ENCODE measurements around the gene BPIFB6. TPM values are rescaled to one million over a fixed set of nuclear protein-coding genes. Genes with fewer than 3 reads are reported as not detected.
"Not testable (repeated sequence)": the region's sequence is repeated elsewhere in the genome, so short reads cannot be mapped to it uniquely, and the experiment has no call there.

Gene BPIFB6
- total RNA-seq, 1 donor from 2014 or later: not detected

DNA sequence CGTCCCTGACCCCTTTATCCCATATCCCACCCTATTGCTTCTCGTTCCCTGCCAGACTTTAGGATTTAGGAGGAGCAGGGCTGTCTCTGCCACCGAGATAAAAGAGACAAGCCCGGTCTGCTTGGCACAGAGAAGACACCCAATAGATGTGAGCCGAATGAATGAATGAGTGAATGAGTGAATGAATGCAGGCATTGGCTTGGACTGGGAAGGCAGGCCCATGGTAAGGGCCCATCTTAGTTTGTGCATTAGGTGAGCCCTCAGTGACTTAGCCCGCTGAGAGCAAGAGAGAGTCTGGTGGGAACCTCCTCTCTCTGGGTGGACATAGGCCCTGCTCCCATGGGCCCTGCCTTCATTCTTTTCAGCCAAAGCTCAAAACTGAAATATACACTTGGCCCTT lies 879 bp upstream of the BPIFB6 start:
- DNase-seq: no peak

DNA sequence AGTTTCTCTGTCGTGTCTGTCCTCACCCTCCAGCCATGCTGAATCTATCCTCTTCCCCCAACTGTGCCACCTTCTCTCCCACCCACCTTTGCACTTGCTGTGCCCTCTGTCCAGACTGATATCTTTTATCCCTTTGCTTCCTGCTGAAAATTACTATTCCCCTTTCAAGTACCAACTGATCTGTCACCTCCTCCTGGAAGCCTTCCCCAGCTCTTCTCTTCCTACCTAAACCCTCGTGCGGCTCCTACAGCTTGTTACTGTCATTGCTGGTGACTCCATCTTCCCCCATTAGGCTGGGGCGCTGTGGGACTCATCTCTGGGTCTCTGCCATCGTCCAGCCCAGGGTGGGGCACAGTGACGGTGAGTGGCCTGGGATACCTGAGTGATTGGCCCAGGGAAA lies 1.1 kb downstream of the BPIFB6 start:
- no peak for DNase-seq

DNA sequence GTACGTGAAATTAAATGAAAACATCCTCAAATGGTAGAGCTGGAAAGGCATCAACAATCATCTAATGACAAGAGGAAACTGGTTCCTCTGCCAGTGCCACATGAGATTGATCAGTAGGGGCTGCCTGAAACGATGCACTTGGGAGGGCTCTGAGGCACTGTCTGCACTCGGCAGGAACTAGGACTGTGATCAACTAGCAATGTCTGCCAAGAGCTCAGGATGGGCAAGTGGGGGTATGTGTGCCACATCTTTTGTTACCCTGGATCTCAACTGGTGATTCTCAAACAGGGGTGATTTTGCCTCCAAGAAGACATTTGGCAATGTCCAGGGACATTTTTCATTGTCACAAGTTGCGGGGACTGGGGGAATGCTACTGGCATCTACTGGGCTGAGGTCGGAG lies 1.9 kb downstream of the BPIFB6 start:
- DNase-seq: no peak

GRCh38 chr20:33034115-33034514 lies 2.7 kb downstream of the BPIFB6 start:
- no peak for DNase-seq

- no peak for DNase-seq
Measured at GRCh38 chr20:33034901-33035492, 3.5 kb downstream of the BPIFB6 start.

GRCh38 chr20:33037456-33037855 lies 6.0 kb downstream of the BPIFB6 start:
- no peak for DNase-seq

DNA sequence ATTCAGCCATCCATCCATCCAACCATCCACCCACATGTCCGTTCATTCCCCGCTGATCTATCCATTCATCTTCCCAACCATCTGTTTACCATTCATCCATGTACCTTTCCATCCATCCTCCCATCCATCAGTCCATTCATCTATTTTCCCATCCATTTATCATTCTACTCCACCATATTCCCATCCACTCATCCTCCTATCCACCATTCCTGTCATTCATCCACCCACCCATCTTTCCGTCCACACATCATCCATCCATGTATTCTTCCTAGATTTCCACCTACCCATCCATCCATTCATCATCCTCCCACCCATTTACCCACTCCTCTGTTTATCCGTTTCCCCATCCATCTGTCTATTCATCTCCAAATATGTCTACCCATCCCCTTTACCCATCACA lies 6.8 kb downstream of the BPIFB6 start:
- no peak for DNase-seq

DNA sequence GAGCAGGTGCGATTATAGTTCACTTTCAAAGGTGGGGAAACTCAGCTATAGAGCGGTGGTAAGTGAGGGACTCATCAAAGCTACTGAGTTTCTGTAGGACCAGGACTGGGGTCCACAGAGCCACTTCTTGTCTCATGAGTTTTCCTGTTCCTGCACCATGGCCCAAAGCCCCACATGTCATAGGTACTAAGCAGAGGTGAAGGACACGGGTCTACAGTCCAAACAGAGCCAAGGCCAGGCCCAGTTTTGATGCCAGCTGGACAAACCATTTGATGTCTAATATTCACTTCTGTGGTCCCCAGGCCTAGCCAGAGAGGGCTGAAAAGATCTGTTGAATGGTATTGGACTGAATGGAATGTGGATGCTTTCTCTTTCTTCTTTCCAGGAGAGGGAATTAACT lies 11.0 kb downstream of the BPIFB6 start:
- no peak for DNase-seq

DNA sequence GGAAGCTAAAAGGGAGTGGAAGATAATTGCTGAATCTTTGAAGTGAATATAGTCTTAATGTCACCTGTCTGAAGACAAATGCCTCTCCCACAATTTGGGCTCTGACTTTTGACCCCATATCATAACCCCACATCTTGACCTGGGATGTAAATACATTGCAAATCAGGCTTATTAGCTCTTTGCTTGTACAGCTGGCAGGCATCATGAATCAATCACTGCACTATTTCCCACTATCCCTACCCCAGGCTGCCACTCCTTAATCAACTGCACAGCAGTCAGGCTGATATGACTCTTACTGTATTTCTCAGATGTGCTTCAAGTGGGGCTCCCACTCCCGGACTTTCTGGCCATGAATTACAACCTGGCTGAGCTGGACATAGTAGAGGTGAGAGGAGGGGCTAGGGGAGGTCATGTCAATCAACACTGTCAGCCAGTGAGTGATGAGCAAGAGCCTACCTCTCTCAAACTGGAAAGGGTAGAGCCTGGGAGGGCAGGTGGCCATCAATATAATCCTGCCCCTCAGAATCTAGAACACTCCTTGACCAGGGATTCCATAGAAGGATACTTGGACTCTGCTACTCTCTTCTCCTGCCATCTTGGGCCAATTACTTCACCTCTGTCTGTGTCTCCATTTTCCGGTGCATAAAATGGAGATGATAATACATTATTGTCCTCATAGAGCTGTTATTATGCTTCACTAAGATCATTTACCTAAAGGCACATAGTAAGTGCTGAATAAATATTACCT lies 11.7 kb downstream of the BPIFB6 start:
- no peak for DNase-seq

DNA sequence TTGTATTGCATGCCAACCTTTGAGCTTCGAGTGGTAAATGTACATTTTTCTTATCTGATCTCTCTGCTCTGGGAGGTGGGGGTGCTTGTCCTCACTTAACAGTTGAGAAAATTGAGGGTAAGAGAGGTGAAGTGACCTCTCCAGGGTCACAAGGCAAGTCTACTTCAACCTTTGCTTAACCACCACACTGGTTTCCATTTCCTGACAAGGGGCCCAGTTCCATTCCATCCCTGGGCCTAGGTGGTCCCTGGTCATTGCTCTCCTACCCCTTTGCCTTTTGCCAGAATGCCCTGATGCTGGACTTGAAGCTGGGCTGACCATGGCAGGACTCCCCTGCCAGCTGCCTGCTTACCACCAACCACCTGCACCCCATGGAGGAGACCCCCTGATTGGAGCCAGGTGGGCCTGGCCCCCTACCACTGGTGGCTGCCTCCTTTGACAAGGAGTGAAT lies 12.3 kb downstream of the BPIFB6 start:
- DNase-seq: no peak

- DNase-seq: not testable (repeated sequence)
Measured at GRCh38 chr20:33045129-33045721, 13.8 kb downstream of the BPIFB6 start.

- no peak for DNase-seq
Measured at GRCh38 chr20:33046412-33046811, 15.0 kb downstream of the BPIFB6 start.

DNA sequence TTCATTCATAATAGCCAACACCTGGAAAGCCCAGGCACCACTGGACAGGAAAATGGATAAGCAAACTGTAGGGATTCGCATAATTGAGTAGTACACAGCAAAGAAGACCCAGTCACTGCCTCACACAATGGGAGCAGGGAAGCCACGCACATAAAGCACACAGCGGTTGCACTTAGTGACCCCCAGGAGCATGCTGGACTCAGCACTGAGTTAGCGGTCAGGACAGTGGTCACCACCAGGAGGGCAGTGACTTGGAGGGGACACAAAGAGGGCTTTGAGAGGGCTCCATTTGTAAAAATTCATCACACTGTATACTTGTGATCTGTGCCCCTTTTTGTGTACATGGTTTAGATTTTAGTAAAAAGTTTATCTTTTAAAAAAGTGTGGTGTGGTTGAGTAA lies 19.9 kb downstream of the BPIFB6 start:
- no peak for DNase-seq

DNA sequence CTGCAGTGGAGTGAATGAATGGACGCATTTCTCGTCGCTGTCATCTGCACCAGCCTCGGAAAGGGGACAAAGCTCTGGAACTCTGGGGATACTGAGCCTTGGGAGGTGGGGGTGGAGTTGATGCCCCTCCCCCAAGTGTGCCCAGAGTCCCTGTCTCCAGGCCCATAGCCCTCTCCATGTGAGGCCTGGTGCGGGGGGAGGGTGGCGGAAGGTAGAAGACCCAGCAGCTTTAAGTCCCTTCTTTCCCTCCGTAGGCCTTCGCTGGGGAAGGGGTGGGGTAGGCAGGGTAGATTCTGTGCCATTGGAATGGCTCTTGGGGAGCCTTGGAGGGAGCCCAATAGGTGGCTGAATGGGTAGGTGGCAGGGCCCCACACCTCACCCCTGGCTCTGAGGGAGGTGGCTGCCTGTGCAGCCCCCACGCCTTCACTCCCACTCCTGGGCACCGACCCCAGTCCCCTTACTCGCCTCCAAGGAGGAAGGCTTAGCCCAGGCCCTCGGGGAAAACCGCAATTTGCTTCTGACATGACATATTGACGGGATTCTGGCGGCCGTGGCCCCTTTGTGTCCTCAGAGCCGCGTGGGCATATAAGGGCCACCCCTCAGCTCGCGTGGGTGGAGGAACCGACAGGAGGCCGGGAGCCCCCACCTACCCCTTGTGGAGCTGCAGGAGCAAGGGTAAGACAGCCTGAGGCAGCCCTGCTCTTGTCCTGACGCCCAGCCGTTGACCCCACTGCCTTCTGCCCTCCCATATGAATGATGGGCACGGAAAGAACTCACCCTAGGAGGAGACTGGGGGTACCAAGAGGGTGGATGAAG lies 22.1 kb downstream of the BPIFB6 start, which contains the start of gene BPIFB3:
Gene BPIFB3 (plus strand): TSS at position 613 of the 816 bp plus-strand sequence. CDS start 1,533 bp downstream, outside the sequence.
- no peak for DNase-seq

GRCh38 chr20:33054381-33054780 lies 22.9 kb downstream of the BPIFB6 start:
- no peak for DNase-seq

DNA sequence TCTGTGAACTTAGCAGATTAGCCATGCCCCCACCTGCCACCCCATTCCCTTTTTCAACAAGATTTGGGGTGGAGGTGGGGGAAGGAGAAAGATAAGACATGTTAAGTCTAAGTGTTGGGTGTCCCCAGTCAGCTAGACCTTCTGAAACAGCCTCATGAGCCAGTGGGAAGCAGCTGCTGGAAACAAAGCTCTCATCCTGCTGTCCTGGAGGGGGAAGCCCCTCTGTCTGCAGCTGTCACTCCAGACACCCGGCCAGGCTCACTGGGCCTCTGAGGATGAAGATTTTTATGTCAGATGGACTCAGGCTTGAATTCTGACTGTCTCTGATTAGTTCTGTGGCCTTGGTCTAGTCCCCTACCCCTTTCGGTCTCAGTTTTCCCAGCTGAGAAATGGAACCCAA lies 23.3 kb downstream of the BPIFB6 start:
- DNase-seq: no peak

DNA sequence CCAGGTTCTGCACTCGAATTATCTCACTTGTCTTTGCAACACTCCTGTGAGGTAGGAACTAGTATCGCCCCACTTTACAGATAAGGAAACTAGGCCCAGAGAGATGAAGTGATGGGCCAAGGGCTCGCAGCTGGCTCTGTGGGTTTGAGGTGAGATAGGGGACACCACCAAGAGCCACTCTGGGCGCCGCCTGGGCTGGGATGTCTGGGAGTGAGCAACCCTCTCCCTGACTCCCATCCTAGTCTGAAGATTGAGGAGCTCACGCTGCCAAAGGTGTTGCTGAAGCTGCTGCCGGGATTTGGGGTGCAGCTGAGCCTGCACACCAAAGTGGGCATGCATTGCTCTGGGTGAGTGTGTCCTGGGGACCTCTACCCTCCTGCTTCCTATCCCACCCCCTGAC lies 27.7 kb downstream of the BPIFB6 start:
- DNase-seq: no peak

GRCh38 chr20:33059741-33060390 lies 28.4 kb downstream of the BPIFB6 start:
- no peak for DNase-seq

DNA sequence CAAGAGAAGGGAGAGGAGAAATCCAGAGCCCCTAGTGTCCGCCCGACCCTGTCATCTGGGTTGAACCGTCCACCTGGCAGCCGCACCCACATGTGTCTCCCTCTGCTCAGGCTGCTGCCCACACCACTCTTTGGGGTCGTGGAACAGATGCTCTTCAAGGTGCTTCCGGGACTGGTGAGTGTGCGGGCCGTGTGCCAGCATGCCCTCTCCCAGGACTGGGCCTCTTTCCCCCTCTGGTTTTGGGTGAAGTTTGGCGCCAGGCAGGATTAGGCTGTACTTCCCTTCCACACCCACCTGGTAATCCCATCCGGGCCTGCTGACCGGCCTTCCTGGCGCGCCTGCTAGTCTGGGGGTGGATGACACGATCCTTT lies 30.2 kb downstream of the BPIFB6 start:
- DNase-seq: no peak

GRCh38 chr20:33062105-33062824 lies 30.8 kb downstream of the BPIFB6 start:
- no peak for DNase-seq

GRCh38 chr20:33062825-33063149 lies 31.3 kb downstream of the BPIFB6 start:
- no peak for DNase-seq

DNA sequence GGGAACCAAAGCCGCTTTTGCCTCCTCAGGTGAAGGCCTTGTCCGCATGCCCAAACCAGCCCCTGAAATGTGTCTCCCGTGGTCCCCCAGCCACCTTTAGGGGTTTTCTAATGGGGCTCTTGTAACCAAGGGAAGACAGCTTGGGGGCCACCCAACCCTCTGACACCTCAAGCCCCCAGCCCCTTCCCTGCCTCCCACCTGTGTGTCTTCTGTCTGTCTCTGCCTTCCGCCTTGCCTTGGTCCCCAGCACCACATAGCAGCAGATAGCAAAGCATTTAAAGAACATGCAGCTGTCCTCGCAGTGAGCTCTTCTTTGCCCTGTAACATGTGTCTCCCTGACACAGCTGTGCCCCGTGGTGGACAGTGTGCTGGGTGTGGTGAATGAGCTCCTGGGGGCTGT lies 31.8 kb downstream of the BPIFB6 start:
- DNase-seq: no peak

All from dermis blood vessel endothelial cell (primary cell).